GM23248 (cell line): Measurements from ENCODE around the gene FOXE3. TPM values are rescaled to one million over a fixed set of nuclear protein-coding genes. Genes with fewer than 3 reads are reported as not detected.

Experiments used
- DNase-seq: peaks from one replicate; pipeline ENCODE4 v3.0.0-alpha.2; 2015
- H2AFZ ChIP-seq: fragments of 200-600 bp; sonication (generic); 2 replicates; pipeline ENCODE4 v1.6.1; 2016; ENCODE audit warnings: antibody characterized with exemption
- H3F3A ChIP-seq: fragments of 200-600 bp; sonication (generic); 2 replicates; pipeline ENCODE4 v1.6.1; 2016; ENCODE audit warnings: mild to moderate bottlenecking, antibody characterized with exemption, mixed run types; ENCODE audit not compliant: insufficient read depth
- H3K27ac ChIP-seq: fragments of 200-600 bp; sonication (generic); 2 replicates; pipeline ENCODE4 v1.5.1; 2016; ENCODE audit warnings: mild to moderate bottlenecking
- H3K27me3 ChIP-seq: fragments of 200-600 bp; sonication (generic); replicated peaks from 2 replicates; pipeline ENCODE4 v1.6.1; 2016; ENCODE audit warnings: mild to moderate bottlenecking; ENCODE audit not compliant: insufficient read depth
- H3K36me3 ChIP-seq: fragments of 200-600 bp; sonication (generic); 2 replicates; pipeline ENCODE4 v1.6.1; 2016; ENCODE audit warnings: low read depth, mild to moderate bottlenecking
- H3K4me1 ChIP-seq: fragments of 200-600 bp; sonication (generic); 2 replicates; pipeline ENCODE4 v1.6.1; 2016; ENCODE audit warnings: mild to moderate bottlenecking; ENCODE audit not compliant: insufficient read depth
- H3K4me2 ChIP-seq: fragments of 200-600 bp; sonication (generic); one replicate; pipeline ENCODE4 v1.6.1; 2016; ENCODE audit warnings: mild to moderate bottlenecking; ENCODE audit not compliant: unreplicated experiment
- H3K4me3 ChIP-seq: fragments of 200-600 bp; sonication (generic); 2 replicates; pipeline ENCODE4 v1.5.1; 2016; ENCODE audit warnings: mild to moderate bottlenecking
- H3K79me2 ChIP-seq: fragments of 200-600 bp; sonication (generic); 2 replicates; pipeline ENCODE4 v1.6.1; 2016; ENCODE audit warnings: mild to moderate bottlenecking; ENCODE audit not compliant: insufficient read depth
- H3K9ac ChIP-seq: fragments of 200-600 bp; sonication (generic); 2 replicates; pipeline ENCODE4 v1.6.1; 2016; ENCODE audit warnings: mild to moderate bottlenecking
- H3K9me2 ChIP-seq: fragments of 200-600 bp; sonication (generic); 2 replicates; pipeline ENCODE4 v1.6.1; 2016; ENCODE audit warnings: mixed run types, mild to moderate bottlenecking, moderate library complexity; ENCODE audit not compliant: insufficient read depth
- H3K9me3 ChIP-seq: fragments of 200-600 bp; sonication (generic); one replicate; pipeline ENCODE4 v1.6.1; 2017; ENCODE audit warnings: low read depth
- H4K20me1 ChIP-seq: fragments of 200-600 bp; sonication (generic); 2 replicates; pipeline ENCODE4 v1.6.0; 2016; ENCODE audit not compliant: insufficient read depth
- EZH2 ChIP-seq: fragments of 200-600 bp; sonication (generic); IDR thresholded peaks from 2 replicates; pipeline ENCODE4 v1.6.1; 2018; ENCODE audit warnings: antibody characterized with exemption, mild to moderate bottlenecking; ENCODE audit not compliant: insufficient read depth, poor library complexity, severe bottlenecking
- EZH2phosphoT487 ChIP-seq: fragments of 200-600 bp; sonication (generic); IDR thresholded peaks from 2 replicates; pipeline ENCODE4 v1.6.1; 2018; ENCODE audit warnings: antibody characterized with exemption, moderate library complexity, mild to moderate bottlenecking, low read depth; ENCODE audit not compliant: insufficient read depth
- WGBS, 2 experiments: methylation state at CpG; one replicate each; pipeline ENCODE4 v1.1.6; 2015 to 2017; ENCODE audit warnings: low lambda C conversion rate in 2 of 2, low coverage in 1 of 2; ENCODE audit errors: missing lambda C conversion rate in 2 of 2; 5-methylcytosine and 5-hydroxymethylcytosine counted together
- in situ Hi-C: fragments of 300-500 bp; cut with MboI; formaldehyde crosslinking; loops from 2 replicates; pipeline ENCODE4 v1.15.0; 2020
- polyA plus RNA-seq: library from polyadenylated mRNA; unstranded; fragments of >200 nt; fragmentation: Nextera tagmentation; extraction: Ambion mirVana; gene quantifications from 2 replicates; pipeline ENCODE4 v1.2.1, GENCODE V29; 2016
- total RNA-seq: library from RNA; depleted of rRNA; stranded (reverse); fragments of >200 nt; shearing (Covaris generic); gene quantifications from 2 replicates; pipeline ENCODE4 v1.2.3, GENCODE V29; 2014

FOXE3 gene
- total and polyA plus RNA-seq, 2 experiments from 2014 or later: not detected

- Histone ChIP-seq H4K20me1 (no peaks in the 10 kb centered on the region), H3K4me3 (no peak overlapping the region), H3K27ac (no peak overlapping the region), H3K27me3 (no peaks in the 10 kb centered on the region), H3K4me1 (no peaks in the 10 kb centered on the region), H3K9me2 (no peaks in the 10 kb centered on the region), H3K79me2 (no peaks in the 10 kb centered on the region), H3K4me2 (no peak overlapping the region), H2AFZ (no peak overlapping the region), H3K36me3 (peaks cover 49% of the 10 kb centered on the region), H3K9me3 (no peaks in the 10 kb centered on the region), H3K9ac (no peak overlapping the region), H3F3A (peaks cover 15% of the 10 kb centered on the region; the same call in 1 of the 2 replicates)
- peak; percentile 9 for DNase-seq
- TF ChIP-seq EZH2: no peak
- no peak for TF ChIP-seq EZH2phosphoT487
- 69 to 76% methylated on average over 1 of the region's 1 CpG for WGBS, 2 experiments
- in situ Hi-C loops: no loop called here
These were observed 37.9 kb upstream of the FOXE3 start for GRCh38 chr1:47378147-47378546.

GRCh38 chr1:47380699-47381098, 35.4 kb upstream of the FOXE3 start:
- Histone ChIP-seq H3K79me2 (no peaks in the 10 kb centered on the region), H3K4me1 (no peaks in the 10 kb centered on the region), H3K9ac (no peak overlapping the region), H3K4me2 (no peak overlapping the region), H3F3A (peaks cover 15% of the 10 kb centered on the region; the same call in 1 of the 2 replicates), H3K36me3 (peaks cover 25% of the 10 kb centered on the region), H3K9me2 (no peaks in the 10 kb centered on the region), H2AFZ (no peak overlapping the region), H3K9me3 (no peaks in the 10 kb centered on the region), H3K27ac (no peak overlapping the region), H4K20me1 (no peaks in the 10 kb centered on the region), H3K4me3 (no peak overlapping the region), H3K27me3 (no peaks in the 10 kb centered on the region)
- WGBS, 2 experiments: 90 to 96% methylated on average over 5 of the region's 5 CpGs
- in situ Hi-C loops: no loop called here
- no peak for DNase-seq
- TF ChIP-seq EZH2phosphoT487 (no peak), EZH2 (no peak)

DNA sequence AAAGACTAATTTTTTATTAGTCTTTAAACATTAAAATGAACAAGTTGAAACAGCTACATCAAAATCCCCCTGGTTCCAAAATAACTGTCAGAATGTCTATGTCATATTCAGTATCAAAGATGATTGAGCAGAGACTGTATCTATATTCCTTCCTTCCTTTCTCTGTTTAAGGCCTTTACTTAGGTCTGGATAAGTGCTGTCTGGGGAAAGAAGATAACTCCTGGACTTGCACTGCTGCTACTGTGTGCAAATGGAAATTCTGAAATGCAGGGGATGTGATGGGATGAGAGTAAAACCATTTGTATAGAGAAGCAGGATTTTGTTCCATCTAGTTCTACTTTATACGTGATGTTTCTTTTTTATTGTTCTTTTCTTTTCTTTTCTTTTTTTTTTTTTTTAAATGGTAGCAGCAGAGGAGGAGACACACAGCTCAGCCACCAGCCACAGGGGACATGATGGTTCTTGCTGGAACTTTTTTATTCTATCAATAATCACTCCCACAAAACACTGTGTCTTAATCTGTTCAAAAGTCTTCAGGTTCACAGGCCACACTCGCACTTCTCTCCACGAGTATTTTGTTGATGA, 33.6 kb upstream of the FOXE3 start:
- no peak for DNase-seq
- peaks cover 19% of the 10 kb centered on the region; the same call in 1 of the 2 replicates for H3K36me3 ChIP-seq
- in situ Hi-C loops: no loop called here
- H3K4me3 ChIP-seq: no peak overlapping the region
- H3K27ac ChIP-seq: no peak overlapping the region
- no peaks in the 10 kb centered on the region for H3K4me1 ChIP-seq
- 94 to 96% methylated on average over 3 of the region's 3 CpGs for WGBS, 2 experiments
- TF ChIP-seq EZH2phosphoT487 (no peak), EZH2 (no peak)
- no peaks in the 10 kb centered on the region for H3K79me2 ChIP-seq
- H3K9me2 ChIP-seq: no peaks in the 10 kb centered on the region
- H2AFZ ChIP-seq: no peak overlapping the region
- H4K20me1 ChIP-seq: no peaks in the 10 kb centered on the region
- no peaks in the 10 kb centered on the region for H3K9me3 ChIP-seq
- peaks cover 29% of the 10 kb centered on the region for H3F3A ChIP-seq
- H3K4me2 ChIP-seq: no peak overlapping the region
- no peak overlapping the region for H3K9ac ChIP-seq
- H3K27me3 ChIP-seq: no peaks in the 10 kb centered on the region

- Histone ChIP-seq H3K9me2 (no peaks in the 10 kb centered on the region), H3K79me2 (no peaks in the 10 kb centered on the region), H4K20me1 (no peaks in the 10 kb centered on the region), H3K36me3 (peaks cover 14% of the 10 kb centered on the region; the same call in 1 of the 2 replicates), H3K4me2 (no peak overlapping the region), H3K9me3 (no peaks in the 10 kb centered on the region), H3K4me1 (no peaks in the 10 kb centered on the region), H3K27ac (no peak overlapping the region), H3K4me3 (no peak overlapping the region), H3K27me3 (no peaks in the 10 kb centered on the region), H3K9ac (no peak overlapping the region), H2AFZ (no peak overlapping the region), H3F3A (peaks cover 31% of the 10 kb centered on the region)
- TF ChIP-seq EZH2 (no peak), EZH2phosphoT487 (no peak)
- WGBS, 2 experiments: 96 to 100% methylated on average over 3 of the region's 3 CpGs
- no peak for DNase-seq
- in situ Hi-C loops: no loop called here
These were observed 32.0 kb upstream of the FOXE3 start for GRCh38 chr1:47384083-47384482.

DNA sequence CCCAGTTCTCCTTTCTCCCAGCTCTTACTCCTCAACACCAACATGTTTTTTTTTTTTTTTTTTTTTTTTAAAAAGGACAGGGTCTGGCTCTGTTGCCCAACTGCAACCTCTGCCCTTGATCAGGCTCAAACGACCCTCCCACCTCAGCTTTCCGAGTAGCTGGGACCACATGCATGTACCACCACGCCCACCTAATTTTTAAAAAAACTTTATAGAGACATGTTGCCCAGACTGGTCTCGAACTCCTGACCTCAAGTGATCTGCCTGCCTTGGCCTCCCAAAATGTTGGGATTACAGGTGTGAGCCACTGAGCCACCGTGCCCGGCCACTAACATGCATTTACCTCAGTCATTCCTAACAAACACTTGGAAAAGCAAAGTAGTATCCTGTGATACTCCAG, 31.1 kb upstream of the FOXE3 start:
- no peaks in the 10 kb centered on the region for H3K4me1 ChIP-seq
- no peaks in the 10 kb centered on the region for H3K27me3 ChIP-seq
- H3K27ac ChIP-seq: no peak overlapping the region
- H4K20me1 ChIP-seq: no peaks in the 10 kb centered on the region
- in situ Hi-C loops: no loop called here
- no peaks in the 10 kb centered on the region for H3K79me2 ChIP-seq
- H3K4me3 ChIP-seq: no peak overlapping the region
- WGBS, 2 experiments: 85 to 90% methylated on average over 6 of the region's 6 CpGs
- DNase-seq: no peak
- peaks cover 26% of the 10 kb centered on the region for H3F3A ChIP-seq
- H3K9ac ChIP-seq: no peak overlapping the region
- H3K4me2 ChIP-seq: no peak overlapping the region
- H3K36me3 ChIP-seq: peaks cover 14% of the 10 kb centered on the region; the same call in 1 of the 2 replicates
- H3K9me3 ChIP-seq: no peaks in the 10 kb centered on the region
- no peak overlapping the region for H2AFZ ChIP-seq
- H3K9me2 ChIP-seq: no peaks in the 10 kb centered on the region
- TF ChIP-seq EZH2 (no peak), EZH2phosphoT487 (no peak)
